GM18858 (cell line): Measurements from ENCODE around the gene GSK3B.

Experiments
- ATAC-seq: cut with Tn5 transposase; IDR thresholded peaks from one replicate; pipeline ENCODE4 v1.9.1; 2021; ENCODE audit not compliant: unreplicated experiment

Gene GSK3B

DNA sequence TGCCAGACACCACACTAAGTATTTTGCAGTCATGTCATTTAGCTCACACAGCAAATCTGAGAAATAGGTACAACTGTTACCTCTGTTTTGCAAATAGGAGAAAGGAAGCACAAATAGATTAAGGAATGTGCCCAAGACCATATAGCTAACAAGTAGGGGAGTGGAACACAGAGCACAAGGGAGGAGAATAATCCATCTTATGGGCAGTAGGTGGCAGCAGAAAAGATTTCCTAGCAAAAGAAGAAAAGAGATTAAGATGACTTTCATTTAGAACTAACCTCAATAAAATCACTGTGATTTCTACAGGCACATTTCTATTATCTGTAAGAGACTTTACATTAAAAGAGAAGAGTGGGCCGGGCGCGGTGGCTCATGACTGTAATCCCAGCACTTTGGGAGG lies 263.2 kb downstream of the GSK3B start:
- ATAC-seq, result no peak

GRCh38 chr3:119829420-119829819 lies 264.8 kb downstream of the GSK3B start:
- no peak for ATAC-seq

GRCh38 chr3:119826711-119827608 lies 267.3 kb downstream of the GSK3B start:
- ATAC-seq, result no peak

- ATAC-seq, result no peak
Observed at GRCh38 chr3:119825820-119826219, 268.4 kb downstream of the GSK3B start.

DNA sequence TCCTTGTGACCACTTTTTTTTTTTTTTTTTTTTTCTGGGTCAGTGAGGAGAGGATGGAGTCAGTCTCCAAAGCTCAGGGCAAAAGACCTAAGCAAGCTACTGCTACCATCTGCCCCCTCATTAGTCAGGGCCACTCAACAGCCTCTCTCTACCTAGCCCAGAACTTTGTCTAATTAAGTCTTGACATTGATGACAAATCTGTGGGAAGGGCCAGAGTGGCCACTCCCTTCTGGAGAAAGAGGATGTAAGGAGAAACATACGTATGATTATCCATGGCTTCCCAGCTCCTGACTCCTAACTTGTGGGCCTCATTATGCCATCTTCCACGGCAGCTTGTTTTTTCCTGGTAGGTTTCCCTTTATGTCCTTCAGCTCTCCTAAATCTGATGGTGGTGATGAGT lies 274.4 kb downstream of the GSK3B start:
- no peak for ATAC-seq

- no peak for ATAC-seq
Observed at GRCh38 chr3:119818937-119819336, 275.3 kb downstream of the GSK3B start.

DNA sequence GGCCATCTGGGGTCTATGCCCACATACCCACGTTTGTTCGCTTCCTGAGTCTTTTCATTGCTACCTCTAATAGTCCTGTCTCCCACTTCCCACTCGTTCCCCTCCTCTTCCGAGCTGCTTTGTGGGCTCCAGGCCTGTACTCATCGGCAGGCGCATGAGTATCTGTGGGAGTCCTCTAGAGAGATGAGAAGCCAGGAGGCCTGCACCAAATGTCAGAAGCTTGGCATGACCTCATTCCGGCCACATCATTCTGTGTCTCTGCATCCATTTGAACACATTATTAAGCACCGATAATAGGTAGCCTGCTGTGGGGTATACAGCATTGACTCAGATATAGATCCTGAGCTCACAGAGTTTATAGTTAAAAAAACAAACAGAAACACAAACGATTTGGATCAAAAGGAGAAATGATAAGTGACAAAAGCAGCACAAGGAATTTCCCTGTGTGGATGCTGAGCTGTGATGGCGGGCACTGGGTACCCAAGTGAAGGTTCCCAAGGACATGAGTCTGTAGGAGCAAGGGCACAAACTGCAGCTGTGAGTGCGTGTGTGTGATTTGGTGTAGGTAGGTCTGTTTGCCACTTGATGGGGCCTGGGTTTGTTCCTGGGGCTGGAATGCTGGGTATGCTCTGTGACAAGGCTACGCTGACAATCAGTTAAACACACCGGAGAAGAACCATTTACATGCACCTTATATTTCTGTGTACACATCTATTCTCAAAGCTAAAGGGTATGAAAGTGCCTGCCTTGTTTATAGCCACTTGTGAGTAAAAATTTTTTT lies 276.5 kb downstream of the GSK3B start:
- ATAC-seq, result no peak

DNA sequence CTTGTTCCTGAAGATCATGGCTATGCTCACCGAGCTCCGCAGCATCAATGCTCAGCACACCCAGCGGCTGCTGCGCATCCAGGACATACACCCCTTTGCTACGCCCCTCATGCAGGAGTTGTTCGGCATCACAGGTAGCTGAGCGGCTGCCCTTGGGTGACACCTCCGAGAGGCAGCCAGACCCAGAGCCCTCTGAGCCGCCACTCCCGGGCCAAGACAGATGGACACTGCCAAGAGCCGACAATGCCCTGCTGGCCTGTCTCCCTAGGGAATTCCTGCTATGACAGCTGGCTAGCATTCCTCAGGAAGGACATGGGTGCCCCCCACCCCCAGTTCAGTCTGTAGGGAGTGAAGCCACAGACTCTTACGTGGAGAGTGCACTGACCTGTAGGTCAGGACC lies 277.2 kb downstream of the GSK3B start:
- ATAC-seq, result no peak

GRCh38 chr3:119815716-119816115 lies 278.5 kb downstream of the GSK3B start:
- no peak for ATAC-seq

DNA sequence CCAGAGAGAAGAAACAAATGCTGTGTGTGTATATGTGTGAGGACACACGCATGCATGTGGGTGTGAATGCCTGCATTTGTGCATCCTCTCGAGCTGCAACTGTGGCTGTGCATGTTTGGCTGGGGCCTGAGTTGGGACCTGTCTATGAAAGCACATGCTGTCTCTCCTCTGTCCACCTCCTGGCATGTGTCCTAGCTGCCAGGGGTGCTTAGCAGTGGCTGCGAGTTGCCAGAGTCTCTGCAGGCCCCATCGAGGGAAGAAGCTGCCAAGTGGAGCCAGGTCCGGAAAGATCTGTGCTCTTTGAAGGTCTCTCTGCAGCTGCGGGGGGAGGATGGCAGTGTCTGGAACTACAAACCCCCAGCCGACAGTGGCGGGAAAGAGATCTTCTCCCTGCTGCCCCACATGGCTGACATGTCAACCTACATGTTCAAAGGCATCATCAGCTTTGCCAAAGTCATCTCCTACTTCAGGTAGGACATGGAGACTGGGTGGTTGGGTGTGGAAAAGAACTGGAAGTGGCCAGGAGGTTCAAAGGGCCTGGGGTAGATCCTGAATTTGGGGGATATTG lies 281.7 kb downstream of the GSK3B start:
- ATAC-seq, result no peak

DNA sequence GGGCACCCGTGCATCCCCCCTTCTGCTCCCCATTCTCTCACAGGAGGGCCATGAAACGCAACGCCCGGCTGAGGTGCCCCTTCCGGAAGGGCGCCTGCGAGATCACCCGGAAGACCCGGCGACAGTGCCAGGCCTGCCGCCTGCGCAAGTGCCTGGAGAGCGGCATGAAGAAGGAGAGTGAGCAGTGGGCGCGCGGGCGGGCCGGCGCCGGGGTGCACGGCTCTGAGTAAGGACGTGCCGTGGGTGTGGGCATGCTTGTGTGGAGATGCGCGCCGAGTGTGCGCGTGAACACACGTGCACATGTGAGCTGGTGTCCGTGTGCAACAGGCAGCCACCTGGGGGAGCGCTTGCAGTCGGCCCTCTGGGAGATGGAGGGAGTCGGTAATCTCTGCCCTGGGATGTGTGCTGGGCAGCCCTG lies 284.2 kb downstream of the GSK3B start:
- ATAC-seq, result peak; percentile 87

- ATAC-seq, result peak; percentile 15
Observed at GRCh38 chr3:119809249-119810017, 284.8 kb downstream of the GSK3B start.

- ATAC-seq, result no peak
Observed at GRCh38 chr3:119808843-119809242, 285.4 kb downstream of the GSK3B start.

DNA sequence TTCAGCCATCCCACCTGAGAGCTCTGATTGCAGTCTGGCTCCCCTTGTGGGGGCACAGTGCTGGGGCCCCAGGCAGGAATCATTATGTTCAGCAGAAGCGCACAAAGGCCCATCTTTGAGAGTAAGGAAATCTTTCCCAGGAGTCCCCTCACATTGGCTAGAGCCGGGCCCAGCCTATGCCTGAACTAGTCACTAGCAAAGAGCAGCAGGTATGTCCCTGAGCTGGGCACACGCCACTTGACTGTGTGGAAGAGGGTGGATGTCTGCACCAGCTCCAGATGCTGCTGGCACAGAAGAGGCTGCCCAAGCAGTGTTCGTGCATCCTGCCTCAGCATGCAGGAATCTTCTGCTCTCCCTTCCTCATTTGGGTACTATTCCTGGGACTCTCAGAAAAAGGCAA lies 286.0 kb downstream of the GSK3B start:
- no peak for ATAC-seq

GRCh38 chr3:119800844-119801243 lies 293.4 kb downstream of the GSK3B start:
- no peak for ATAC-seq

GRCh38 chr3:119796785-119797184 lies 297.5 kb downstream of the GSK3B start:
- ATAC-seq, result no peak

DNA sequence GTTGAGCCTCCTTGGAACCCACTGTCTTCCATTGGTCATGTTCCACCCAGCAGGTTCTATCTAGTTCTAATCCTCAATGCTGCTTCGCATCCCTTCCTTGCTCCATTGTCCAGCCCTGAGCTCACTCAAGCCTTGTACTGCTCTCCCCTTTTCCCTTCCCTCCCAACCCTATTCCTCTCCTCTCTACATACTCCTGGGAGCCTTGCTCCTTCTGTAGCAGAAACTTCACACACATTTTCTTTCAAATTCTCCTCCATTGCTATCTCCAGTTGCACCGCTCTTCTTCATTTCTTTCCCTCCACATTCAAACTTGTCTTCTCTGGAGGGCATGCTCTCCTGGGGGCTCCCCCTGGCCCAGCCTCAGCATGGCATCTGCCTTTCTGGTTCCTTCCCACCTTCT lies 297.9 kb downstream of the GSK3B start:
- ATAC-seq, result no peak

- no peak for ATAC-seq
Observed at GRCh38 chr3:119795849-119796248, 298.4 kb downstream of the GSK3B start.

- ATAC-seq, result no peak
Observed at GRCh38 chr3:119794971-119795612, 299.2 kb downstream of the GSK3B start.

- ATAC-seq, result no peak
Observed at GRCh38 chr3:119794401-119794800, 299.8 kb downstream of the GSK3B start.

- ATAC-seq, result no peak
Observed at GRCh38 chr3:119792270-119792669, 302.0 kb downstream of the GSK3B start.
